ENCODE measurements around the gene ZGLP1.

DNA sequence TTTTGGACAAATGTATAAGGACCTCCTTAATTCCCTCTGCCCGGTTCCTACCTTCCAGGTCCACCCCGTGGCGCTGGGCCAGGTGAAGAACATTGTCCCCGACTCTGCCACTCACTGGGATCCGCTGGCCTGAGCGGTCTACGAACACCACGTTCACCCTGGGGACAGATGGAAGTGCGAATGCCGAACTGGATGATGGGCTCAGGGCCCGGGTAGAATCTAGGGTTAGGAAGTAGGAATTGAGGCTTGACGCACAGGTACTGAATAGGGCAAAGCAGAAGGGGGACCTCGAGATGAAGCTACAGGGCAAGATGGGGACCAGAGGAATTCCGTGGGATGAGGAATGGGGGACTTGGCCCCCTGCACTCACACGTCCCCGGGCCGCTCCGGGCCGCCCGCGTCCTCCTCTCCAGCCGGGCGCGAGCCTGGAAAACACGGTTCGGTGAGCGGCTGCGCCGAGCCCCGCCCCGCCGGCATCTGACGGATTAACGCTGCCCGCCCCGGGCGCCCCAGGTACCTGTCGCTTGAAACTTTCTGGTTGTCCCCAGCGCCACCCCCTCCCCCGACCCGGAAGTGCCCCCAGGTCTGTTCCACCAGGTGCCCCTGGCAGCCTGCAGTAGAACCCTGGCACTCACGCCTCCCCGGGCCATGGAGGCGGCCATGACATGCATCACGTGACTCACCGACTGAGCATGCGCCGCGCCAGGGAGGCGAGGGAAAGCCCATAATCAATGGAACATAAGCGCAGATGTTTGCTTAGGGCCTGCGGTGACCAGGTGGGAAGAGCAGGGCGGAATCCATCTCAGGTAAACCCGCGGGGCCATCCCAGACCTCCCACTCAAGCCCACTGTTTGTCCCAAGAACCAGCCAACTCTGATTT, 6.0 kb upstream of the ZGLP1 start, which contains the start of gene FDX2:
- TF ChIP-seq, protein P1, sequence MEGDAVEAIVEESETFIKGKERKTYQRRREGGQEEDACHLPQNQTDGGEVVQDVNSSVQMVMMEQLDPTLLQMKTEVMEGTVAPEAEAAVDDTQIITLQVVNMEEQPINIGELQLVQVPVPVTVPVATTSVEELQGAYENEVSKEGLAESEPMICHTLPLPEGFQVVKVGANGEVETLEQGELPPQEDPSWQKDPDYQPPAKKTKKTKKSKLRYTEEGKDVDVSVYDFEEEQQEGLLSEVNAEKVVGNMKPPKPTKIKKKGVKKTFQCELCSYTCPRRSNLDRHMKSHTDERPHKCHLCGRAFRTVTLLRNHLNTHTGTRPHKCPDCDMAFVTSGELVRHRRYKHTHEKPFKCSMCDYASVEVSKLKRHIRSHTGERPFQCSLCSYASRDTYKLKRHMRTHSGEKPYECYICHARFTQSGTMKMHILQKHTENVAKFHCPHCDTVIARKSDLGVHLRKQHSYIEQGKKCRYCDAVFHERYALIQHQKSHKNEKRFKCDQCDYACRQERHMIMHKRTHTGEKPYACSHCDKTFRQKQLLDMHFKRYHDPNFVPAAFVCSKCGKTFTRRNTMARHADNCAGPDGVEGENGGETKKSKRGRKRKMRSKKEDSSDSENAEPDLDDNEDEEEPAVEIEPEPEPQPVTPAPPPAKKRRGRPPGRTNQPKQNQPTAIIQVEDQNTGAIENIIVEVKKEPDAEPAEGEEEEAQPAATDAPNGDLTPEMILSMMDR (IDR thresholded peaks at IDR 0.05; ENCODE audit: borderline replicate concordance, extremely low read depth, low read length, poor library complexity, severe bottlenecking) = no peak
- no peak for TF ChIP-seq EZH2 (IDR thresholded peaks at IDR 0.05; ENCODE audit: borderline replicate concordance, low read depth, low read length, severe bottlenecking)

Measured in DND-41 (cell line).